Caco-2 (cell line): ENCODE measurements around the gene HOXA1. TPM values are rescaled to one million over a fixed set of nuclear protein-coding genes. Genes with fewer than 3 reads are reported as not detected.

Experiments used
- BruUV-seq: library from RNA; stranded (reverse); fragments of 400-500 nt; replicated peaks from 2 replicates; lab custom pipeline; 2021; lab: Mats Ljungman, UMichigan
- CTCF ChIA-PET: fragments of 300-600 bp; sonication (Branson Sonifier 250); formaldehyde crosslinking; loops from one replicate; lab custom pipeline; 2022; ENCODE audit warnings: antibody characterized with exemption; lab: Charles Lee
- POLR2A ChIA-PET: fragments of 300-600 bp; sonication (Branson Sonifier 250); formaldehyde crosslinking; loops from one replicate; lab custom pipeline; 2022; ENCODE audit warnings: antibody characterized with exemption; lab: Charles Lee
- DNase-seq, 2 experiments: peaks; one replicate each; pipeline versions ENCODE4 v3.0.0 to v3.0.0-alpha.2; 2020 to 2022
- H3K27me3 ChIP-seq: replicated peaks from 2 replicates; pipeline ENCODE4 v1.6.0; 2011; ENCODE audit warnings: low read length; ENCODE audit not compliant: control insufficient read depth, insufficient read depth
- H3K36me3 ChIP-seq: 2 replicates; pipeline ENCODE4 v1.5.1; 2011; ENCODE audit warnings: low read length; ENCODE audit not compliant: control insufficient read depth, insufficient read depth
- H3K4me1 ChIP-seq: fragments of 250-450 bp; sonication (Bioruptor Pico); 2 replicates; pipeline ENCODE4 v1.5.1; 2020; ENCODE audit warnings: mild to moderate bottlenecking
- H3K4me3 ChIP-seq: 2 replicates; pipeline ENCODE4 v1.5.1; 2011; ENCODE audit warnings: low read depth, mild to moderate bottlenecking, control low read depth, low read length
- H3K9me3 ChIP-seq: fragments of 250-450 bp; sonication (Bioruptor Pico); 2 replicates; pipeline ENCODE4 v1.5.1; 2020; ENCODE audit warnings: mild to moderate bottlenecking, moderate library complexity
- H3K27ac Mint-ChIP-seq: one replicate; pipeline ENCODE4 v1.8.0; 2022; ENCODE audit warnings: mixed read lengths; ENCODE audit not compliant: unreplicated experiment
- H3K27me3 Mint-ChIP-seq: one replicate; pipeline ENCODE4 v1.8.0; 2022; ENCODE audit warnings: mixed read lengths; ENCODE audit not compliant: insufficient read depth, unreplicated experiment
- H3K36me3 Mint-ChIP-seq: one replicate; pipeline ENCODE4 v1.8.0; 2022; ENCODE audit warnings: mild to moderate bottlenecking, mixed read lengths; ENCODE audit not compliant: insufficient read depth, unreplicated experiment
- H3K4me1 Mint-ChIP-seq: one replicate; pipeline ENCODE4 v1.8.0; 2022; ENCODE audit warnings: low read depth, mixed read lengths; ENCODE audit not compliant: unreplicated experiment
- H3K4me3 Mint-ChIP-seq: one replicate; pipeline ENCODE4 v1.8.0; 2022; ENCODE audit warnings: mild to moderate bottlenecking, moderate library complexity, mixed read lengths; ENCODE audit not compliant: unreplicated experiment
- H3K9me3 Mint-ChIP-seq: one replicate; pipeline ENCODE4 v1.8.0; 2022; ENCODE audit warnings: mixed read lengths; ENCODE audit not compliant: unreplicated experiment
- CTCF ChIP-seq, 2 experiments: fragments of 200-600 bp in 1 of 2; IDR thresholded peaks; 1 replicate in 1 of 2; 2 replicates in 1 of 2; pipeline versions ENCODE4 v1.5.1 to v1.8.0; 2011 to 2022; ENCODE audit warnings: antibody characterized with exemption in 1 of 2, control low read depth in 1 of 2, inconsistent platforms in 1 of 2, low read depth in 1 of 2, low read length in 1 of 2, mild to moderate bottlenecking in 1 of 2, moderate library complexity in 1 of 2; ENCODE audit not compliant: insufficient read depth in 1 of 2, severe bottlenecking in 1 of 2, unreplicated experiment in 1 of 2
- intact Hi-C: fragments of 100-400 bp; cut with micrococcal nuclease; formaldehyde crosslinking; loops from one replicate; pipeline ENCODE4 v1.10.0; 2022; ENCODE audit not compliant: unreplicated experiment
- total RNA-seq: library from RNA; stranded (reverse); gene quantifications from 2 replicates; pipeline ENCODE4 v1.2.3, GENCODE V29; 2022

Gene HOXA1
- total RNA-seq, 1 experiment from 2014 or later = 18.5 TPM

- Mint-ChIP-seq H3K27me3 (no peaks in the 10 kb centered on the region), H3K4me1 (peaks cover 6% of the 10 kb centered on the region), H3K27ac (no peak overlapping the region), H3K4me3 (no peak overlapping the region), H3K36me3 (peaks cover 30% of the 10 kb centered on the region), H3K9me3 (no peaks in the 10 kb centered on the region)
- ChIA-PET POLR2A (no interaction called here), CTCF (no interaction called here)
- Histone ChIP-seq H3K36me3 (no peaks in the 10 kb centered on the region; the same call in 1 of the 2 replicates), H3K9me3 (no peaks in the 10 kb centered on the region), H3K4me1 (peaks cover 27% of the 10 kb centered on the region), H3K4me3 (no peak overlapping the region), H3K27me3 (no peaks in the 10 kb centered on the region)
- BruUV-seq = no TSS peak
- intact Hi-C loops = no loop called here
- TF ChIP-seq CTCF (IDR thresholded peaks at IDR 0.05; ENCODE audit: insufficient read depth in 1 of 2, low read depth in 1 of 2, low read length in 1 of 2, severe bottlenecking in 1 of 2, unreplicated experiment in 1 of 2) = no peak
- DNase-seq = no peak
Observed at GRCh38 chr7:27108390-27109127, 12.8 kb upstream of the HOXA1 start.

- Histone ChIP-seq H3K27me3 (no peaks in the 10 kb centered on the region), H3K9me3 (no peaks in the 10 kb centered on the region), H3K4me3 (no peak overlapping the region), H3K36me3 (no peaks in the 10 kb centered on the region; the same call in 1 of the 2 replicates), H3K4me1 (peaks cover 27% of the 10 kb centered on the region)
- no peak overlapping the region for H3K27ac Mint-ChIP-seq
- H3K27me3 Mint-ChIP-seq = no peaks in the 10 kb centered on the region
- ChIA-PET CTCF (no interaction called here), POLR2A (no interaction called here)
- H3K9me3 Mint-ChIP-seq = no peaks in the 10 kb centered on the region
- H3K36me3 Mint-ChIP-seq = peaks cover 25% of the 10 kb centered on the region
- H3K4me3 Mint-ChIP-seq = no peak overlapping the region
- intact Hi-C loops = no loop called here
- no TSS peak for BruUV-seq
- peaks cover 6% of the 10 kb centered on the region for H3K4me1 Mint-ChIP-seq
- no peak for DNase-seq
- no peak for TF ChIP-seq CTCF (IDR thresholded peaks at IDR 0.05; ENCODE audit: insufficient read depth in 1 of 2, low read depth in 1 of 2, low read length in 1 of 2, severe bottlenecking in 1 of 2, unreplicated experiment in 1 of 2)
Observed at GRCh38 chr7:27107391-27108381, 11.9 kb upstream of the HOXA1 start.

GRCh38 chr7:27106901-27107240 is 11.1 kb upstream of the HOXA1 start:
- DNase-seq = no peak
- Mint-ChIP-seq H3K36me3 (peaks cover 25% of the 10 kb centered on the region), H3K4me1 (peaks cover 6% of the 10 kb centered on the region), H3K27ac (no peak overlapping the region), H3K27me3 (no peaks in the 10 kb centered on the region), H3K4me3 (no peak overlapping the region), H3K9me3 (no peaks in the 10 kb centered on the region)
- Histone ChIP-seq H3K27me3 (no peaks in the 10 kb centered on the region), H3K9me3 (no peaks in the 10 kb centered on the region), H3K4me1 (peaks cover 19% of the 10 kb centered on the region), H3K36me3 (no peaks in the 10 kb centered on the region; the same call in 1 of the 2 replicates), H3K4me3 (no peak overlapping the region)
- no peak for TF ChIP-seq CTCF (IDR thresholded peaks at IDR 0.05; ENCODE audit: insufficient read depth in 1 of 2, low read depth in 1 of 2, low read length in 1 of 2, severe bottlenecking in 1 of 2, unreplicated experiment in 1 of 2)
- BruUV-seq = no TSS peak
- POLR2A ChIA-PET = interaction anchor here (0.5 kb wide), 1 partner anchor 10 kb away, joined by 3 read pairs; no protein-coding TSS in a partner anchor
- CTCF ChIA-PET = no interaction called here
- intact Hi-C loops = no loop called here
